Stimulated activated CD4-positive, alpha-beta T cell treated with anti-CD3 and anti-CD28 coated beads, Interleukin-15, amount 100 ng/mL, for 1 hour (primary cell): Measurements from ENCODE around the gene ZNF335.

Experiments
- DNase-seq, 2 donors: peaks; one replicate each; pipeline ENCODE4 v3.0.0-alpha.2; 2020; ENCODE audit warnings: low read depth in 1 of 2, low spot score in 1 of 2

The ZNF335 gene, protein sequence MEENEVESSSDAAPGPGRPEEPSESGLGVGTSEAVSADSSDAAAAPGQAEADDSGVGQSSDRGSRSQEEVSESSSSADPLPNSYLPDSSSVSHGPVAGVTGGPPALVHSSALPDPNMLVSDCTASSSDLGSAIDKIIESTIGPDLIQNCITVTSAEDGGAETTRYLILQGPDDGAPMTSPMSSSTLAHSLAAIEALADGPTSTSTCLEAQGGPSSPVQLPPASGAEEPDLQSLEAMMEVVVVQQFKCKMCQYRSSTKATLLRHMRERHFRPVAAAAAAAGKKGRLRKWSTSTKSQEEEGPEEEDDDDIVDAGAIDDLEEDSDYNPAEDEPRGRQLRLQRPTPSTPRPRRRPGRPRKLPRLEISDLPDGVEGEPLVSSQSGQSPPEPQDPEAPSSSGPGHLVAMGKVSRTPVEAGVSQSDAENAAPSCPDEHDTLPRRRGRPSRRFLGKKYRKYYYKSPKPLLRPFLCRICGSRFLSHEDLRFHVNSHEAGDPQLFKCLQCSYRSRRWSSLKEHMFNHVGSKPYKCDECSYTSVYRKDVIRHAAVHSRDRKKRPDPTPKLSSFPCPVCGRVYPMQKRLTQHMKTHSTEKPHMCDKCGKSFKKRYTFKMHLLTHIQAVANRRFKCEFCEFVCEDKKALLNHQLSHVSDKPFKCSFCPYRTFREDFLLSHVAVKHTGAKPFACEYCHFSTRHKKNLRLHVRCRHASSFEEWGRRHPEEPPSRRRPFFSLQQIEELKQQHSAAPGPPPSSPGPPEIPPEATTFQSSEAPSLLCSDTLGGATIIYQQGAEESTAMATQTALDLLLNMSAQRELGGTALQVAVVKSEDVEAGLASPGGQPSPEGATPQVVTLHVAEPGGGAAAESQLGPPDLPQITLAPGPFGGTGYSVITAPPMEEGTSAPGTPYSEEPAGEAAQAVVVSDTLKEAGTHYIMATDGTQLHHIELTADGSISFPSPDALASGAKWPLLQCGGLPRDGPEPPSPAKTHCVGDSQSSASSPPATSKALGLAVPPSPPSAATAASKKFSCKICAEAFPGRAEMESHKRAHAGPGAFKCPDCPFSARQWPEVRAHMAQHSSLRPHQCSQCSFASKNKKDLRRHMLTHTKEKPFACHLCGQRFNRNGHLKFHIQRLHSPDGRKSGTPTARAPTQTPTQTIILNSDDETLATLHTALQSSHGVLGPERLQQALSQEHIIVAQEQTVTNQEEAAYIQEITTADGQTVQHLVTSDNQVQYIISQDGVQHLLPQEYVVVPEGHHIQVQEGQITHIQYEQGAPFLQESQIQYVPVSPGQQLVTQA (N-terminal part only)

GRCh38 chr20:45971675-45972499 lies at the start of gene ZNF335:
ZNF335 (minus strand) TSS chr20:45972203; CDS start chr20:45971410, 793 bp downstream.
- DNase-seq: peak; percentile 93 to 94

- no peak for DNase-seq
Observed at GRCh38 chr20:46020555-46020954, 48.6 kb upstream of the ZNF335 start.

- no peak for DNase-seq
Observed at GRCh38 chr20:46018611-46019010, 46.6 kb upstream of the ZNF335 start.

DNA sequence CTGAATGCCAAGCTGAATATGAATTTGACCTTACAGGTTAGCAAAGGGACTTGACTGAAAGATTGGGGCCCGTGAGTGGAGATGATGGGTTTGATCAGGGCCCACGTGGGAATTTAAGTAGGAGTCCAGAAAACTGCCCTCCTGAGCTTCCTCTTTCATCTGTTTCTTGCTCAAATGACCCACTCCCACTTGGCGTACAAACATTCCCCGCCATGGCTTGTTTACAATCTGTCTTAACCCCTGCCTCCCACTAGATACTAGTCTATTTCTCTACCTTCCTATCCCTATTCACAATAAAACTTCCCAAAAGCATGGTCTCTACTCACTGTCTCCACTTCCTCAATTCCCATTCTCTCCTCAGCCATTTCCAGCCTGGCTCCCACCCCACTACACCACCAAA lies 46.1 kb upstream of the ZNF335 start:
- no peak for DNase-seq

- DNase-seq: no peak
Observed at GRCh38 chr20:46017272-46017671, 45.3 kb upstream of the ZNF335 start.

DNA sequence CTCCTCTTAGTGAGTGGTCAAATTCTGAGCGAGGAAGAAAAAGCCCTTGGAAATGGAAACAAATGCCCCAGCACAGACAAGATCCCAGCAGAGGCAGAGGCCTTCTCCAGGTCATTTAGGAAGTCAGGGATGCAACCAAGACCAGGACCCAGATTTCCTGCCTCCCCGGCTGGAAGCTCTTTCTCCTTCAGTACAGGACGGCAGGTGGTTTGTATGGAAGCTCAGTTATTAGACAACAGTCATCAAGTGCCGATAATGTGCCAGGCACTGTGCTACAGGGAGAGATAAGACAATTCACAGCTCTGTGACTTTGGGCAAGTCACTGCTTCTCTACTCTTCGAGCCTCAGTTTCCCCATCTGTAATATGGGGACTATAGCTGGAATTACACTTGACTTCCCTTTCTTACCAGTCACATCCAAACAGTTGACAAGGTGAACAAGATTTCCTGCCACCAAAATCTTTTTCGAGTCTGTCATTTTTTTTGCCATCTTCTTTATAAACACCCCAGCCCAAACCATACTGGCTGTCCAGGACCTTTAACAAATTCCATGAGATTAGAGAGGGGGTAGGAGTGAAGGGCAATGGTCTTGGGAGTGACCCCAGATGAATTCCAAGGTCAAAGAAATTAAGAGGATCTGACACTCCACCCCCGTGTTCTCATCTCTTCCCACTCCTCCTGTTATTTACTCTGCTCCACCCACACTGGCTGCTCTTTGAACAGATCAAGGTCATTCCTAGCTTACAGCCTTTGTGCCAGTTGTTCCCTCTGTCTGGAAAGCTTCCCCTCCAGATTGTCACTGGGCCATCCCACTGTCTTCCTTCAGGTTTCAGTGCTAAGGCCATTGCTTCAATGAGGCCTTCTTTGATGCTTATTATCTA lies 42.8 kb upstream of the ZNF335 start:
- DNase-seq: no peak

DNA sequence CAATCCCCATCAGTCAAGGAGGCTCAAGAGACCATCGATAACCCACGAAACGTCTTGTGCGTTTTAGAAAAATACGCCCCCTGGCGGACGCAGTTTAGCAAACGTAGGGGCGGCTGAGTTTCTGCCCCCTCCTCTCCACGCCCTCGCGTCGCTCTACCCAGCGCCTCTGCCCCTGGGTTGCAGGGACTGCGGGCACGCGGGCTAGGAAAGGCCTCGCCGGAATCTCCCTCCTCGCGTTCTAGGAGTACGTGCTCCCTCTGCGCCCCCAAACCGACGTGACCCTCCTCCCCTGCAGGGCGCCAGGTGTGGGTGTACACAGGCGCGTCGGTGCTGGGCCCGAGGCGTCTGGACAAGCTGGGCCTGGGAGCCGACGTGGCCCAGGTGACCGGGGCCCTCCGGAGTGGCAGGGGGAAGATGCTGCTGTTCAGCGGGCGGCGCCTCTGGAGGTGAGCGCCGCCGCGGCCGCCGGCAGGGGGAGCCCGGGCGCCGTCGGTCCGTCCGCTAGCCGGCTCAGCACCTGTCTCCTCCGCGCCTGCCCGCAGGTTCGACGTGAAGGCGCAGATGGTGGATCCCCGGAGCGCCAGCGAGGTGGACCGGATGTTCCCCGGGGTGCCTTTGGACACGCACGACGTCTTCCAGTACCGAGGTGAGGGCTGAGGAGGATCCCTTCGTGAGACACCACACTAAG lies 42.0 kb upstream of the ZNF335 start:
- peak; percentile 45 to 61 for DNase-seq

DNA sequence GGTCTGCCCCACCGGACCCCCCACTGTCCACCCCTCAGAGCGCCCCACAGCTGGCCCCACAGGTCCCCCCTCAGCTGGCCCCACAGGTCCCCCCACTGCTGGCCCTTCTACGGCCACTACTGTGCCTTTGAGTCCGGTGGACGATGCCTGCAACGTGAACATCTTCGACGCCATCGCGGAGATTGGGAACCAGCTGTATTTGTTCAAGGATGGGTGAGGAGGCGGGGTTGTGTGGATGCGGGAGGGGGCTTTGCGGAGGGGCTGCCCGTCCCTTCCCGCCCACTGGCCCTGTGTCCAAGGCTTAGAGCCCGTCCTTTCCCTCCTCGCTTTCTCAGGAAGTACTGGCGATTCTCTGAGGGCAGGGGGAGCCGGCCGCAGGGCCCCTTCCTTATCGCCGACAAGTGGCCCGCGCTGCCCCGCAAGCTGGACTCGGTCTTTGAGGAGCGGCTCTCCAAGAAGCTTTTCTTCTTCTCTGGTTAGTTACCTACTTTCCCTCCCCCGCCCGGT lies 41.4 kb upstream of the ZNF335 start:
- DNase-seq: no peak

DNA sequence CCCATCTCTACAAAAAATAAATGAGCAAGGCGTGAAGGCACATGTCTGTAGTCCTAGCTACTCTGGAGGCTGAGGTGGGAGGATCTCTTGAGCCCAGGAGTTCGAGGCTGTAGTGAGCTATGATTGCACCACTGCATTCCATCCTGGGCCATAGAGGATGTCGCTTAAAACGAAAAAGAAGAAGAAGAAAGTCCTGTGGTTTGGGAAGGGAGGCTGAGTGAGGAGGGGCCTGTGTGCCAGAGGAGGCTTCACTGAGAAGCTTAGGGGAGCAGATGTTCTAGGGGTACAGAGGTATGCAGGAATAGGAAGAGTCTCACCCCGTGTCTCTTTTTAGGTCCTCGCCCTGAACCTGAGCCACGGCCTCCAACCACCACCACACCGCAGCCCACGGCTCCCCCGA lies 40.9 kb upstream of the ZNF335 start:
- no peak for DNase-seq

DNA sequence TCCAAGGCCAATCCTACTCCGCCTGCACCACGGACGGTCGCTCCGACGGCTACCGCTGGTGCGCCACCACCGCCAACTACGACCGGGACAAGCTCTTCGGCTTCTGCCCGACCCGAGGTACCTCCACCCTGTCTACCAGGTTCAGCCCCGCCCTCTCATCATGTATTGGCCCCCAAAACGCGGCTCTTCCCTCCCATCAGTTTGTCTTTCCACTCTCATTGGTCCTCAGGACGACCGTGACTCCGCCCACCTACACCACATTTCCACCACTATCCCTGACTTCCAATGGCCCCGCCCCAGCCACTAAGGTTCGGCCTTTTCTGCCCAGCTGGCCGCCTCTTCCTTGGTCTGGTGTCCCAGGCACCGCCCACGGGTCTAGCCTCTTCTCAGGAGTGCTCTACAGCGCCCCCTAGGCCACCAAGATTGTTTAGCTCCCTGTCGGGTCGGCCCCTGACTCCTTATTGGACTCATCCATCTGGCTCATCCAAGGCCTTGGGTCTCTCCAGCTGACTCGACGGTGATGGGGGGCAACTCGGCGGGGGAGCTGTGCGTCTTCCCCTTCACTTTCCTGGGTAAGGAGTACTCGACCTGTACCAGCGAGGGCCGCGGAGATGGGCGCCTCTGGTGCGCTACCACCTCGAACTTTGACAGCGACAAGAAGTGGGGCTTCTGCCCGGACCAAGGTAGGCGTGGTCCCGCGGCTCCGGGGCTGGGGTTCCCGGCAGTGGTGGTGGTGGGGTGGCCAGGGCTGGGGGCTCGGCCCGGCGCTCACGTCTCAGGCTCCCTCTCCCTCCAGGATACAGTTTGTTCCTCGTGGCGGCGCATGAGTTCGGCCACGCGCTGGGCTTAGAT lies 39.9 kb upstream of the ZNF335 start:
- no peak for DNase-seq

- DNase-seq: no peak
Observed at GRCh38 chr20:46010491-46011391, 38.7 kb upstream of the ZNF335 start.

DNA sequence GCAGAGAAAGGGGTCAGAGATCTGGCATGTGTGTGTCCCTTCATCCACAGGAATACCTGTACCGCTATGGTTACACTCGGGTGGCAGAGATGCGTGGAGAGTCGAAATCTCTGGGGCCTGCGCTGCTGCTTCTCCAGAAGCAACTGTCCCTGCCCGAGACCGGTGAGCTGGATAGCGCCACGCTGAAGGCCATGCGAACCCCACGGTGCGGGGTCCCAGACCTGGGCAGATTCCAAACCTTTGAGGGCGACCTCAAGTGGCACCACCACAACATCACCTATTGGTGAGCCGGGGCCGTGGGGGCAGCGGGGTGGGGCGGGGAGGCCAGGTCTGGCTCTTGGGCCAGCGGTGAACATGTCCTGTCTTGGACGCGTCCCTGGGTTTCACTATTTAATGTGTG lies 37.8 kb upstream of the ZNF335 start:
- DNase-seq: no peak

GRCh38 chr20:46007671-46008070 lies 35.7 kb upstream of the ZNF335 start:
- no peak for DNase-seq

- no peak for DNase-seq
Observed at GRCh38 chr20:46006964-46007363, 35.0 kb upstream of the ZNF335 start.

- DNase-seq: no peak
Observed at GRCh38 chr20:46006022-46006705, 34.2 kb upstream of the ZNF335 start.

DNA sequence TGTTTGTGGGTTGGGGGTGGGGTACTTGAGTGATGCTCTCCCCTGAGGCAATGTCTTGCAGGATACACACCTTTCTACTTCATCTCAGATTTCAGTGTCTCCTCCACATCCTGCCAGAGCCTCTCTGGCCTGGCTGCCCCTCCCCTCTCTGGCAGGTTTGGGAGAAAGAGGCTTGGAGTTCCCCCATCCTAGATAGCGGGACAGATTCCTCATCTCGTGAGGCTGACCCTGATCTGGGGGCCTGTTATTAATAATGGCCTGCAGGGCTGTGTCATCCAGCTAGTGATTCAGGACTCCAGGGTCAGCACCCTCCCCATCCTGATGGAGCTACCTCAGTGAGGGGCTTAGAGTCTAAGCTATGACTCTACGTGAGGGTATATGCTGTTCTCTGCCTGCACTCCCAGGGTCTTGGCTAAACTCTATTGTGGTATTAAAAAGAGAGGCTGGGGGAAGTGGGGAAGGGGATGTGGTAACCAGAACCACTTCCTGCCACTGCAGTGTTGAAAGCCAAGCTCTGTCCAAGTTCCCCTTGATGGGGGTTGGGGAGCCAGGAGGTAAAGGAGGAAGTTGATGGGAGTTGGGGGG lies 33.0 kb upstream of the ZNF335 start:
- DNase-seq: no peak
